ENCODE results near the gene PNN. TPM values are rescaled to one million over a fixed set of nuclear protein-coding genes. Genes with fewer than 3 reads are reported as not detected.

The PNN gene
- polyA plus RNA-seq, 1 donor from 2014 or later = 89.4 TPM

DNA sequence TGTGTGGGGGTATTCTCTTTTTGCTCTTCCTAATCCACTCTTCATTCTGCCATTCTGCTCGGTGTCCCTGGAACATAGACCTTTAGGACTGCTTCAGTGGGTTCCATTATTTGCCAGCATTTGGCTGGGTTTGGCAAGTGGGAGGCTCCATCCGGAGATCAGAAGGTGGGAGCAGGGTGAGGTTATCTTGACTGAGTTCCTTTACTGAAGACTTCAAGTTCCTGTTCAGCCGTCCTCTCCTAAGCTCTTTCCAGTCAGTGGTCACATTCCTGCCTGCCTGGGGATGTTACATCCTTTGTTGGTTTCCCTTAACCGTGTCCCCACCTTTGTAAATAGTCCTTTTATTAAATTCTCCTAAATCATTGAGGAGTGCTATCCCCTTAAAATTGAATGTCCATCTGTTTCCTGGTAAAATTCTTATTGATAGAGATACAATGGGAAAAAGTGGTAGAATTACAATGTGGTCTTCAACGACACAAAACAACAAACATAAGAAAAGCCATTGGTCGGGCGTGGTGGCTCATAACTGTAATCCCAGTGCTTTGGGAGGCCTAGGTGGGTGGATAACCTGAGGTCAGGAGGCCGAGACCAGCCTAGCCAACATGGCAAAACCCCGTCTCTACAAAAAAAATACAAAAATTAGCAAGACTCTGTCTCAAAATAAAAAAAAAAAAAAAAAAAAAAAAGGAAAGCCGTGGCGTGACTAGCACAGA is 53.6 kb downstream of the PNN start:
- no peak overlapping the region for H3K27ac ChIP-seq (ENCODE audit: low read length)
- no peak overlapping the region for H2AFZ ChIP-seq (ENCODE audit: low read depth, low read length)
- H3K27me3 ChIP-seq (ENCODE audit: insufficient read depth, low read depth, low read length) = no peaks in the 10 kb centered on the region
- H3F3A ChIP-seq (ENCODE audit: insufficient read depth, low read length, poor library complexity, severe bottlenecking) = no peaks in the 10 kb centered on the region
- no peaks in the 10 kb centered on the region for H3K9me3 ChIP-seq (ENCODE audit: low read length)
- H3K9me2 ChIP-seq (ENCODE audit: insufficient read depth, low read length) = no peaks in the 10 kb centered on the region
- H3K9ac ChIP-seq (ENCODE audit: low read length) = no peak overlapping the region
- no peak overlapping the region for H3K4me3 ChIP-seq (ENCODE audit: low read length)
- H3K79me2 ChIP-seq (replicated peaks; ENCODE audit: insufficient read depth, low read length) = no peaks in the 10 kb centered on the region
- H3K36me3 ChIP-seq (ENCODE audit: insufficient read depth, low read length) = no peaks in the 10 kb centered on the region
- no peak overlapping the region for H3K4me2 ChIP-seq (ENCODE audit: low read length)
- no peaks in the 10 kb centered on the region for H4K20me1 ChIP-seq (ENCODE audit: insufficient read depth)
- TF ChIP-seq EZH2 (IDR thresholded peaks at IDR 0.05; ENCODE audit: borderline replicate concordance, insufficient read depth, low read length, poor library complexity, severe bottlenecking) (no peak), MXI1 (conservative IDR thresholded peaks at IDR 0.05; ENCODE audit: poor library complexity, severe bottlenecking) (no peak), POLR2AphosphoS5 (IDR thresholded peaks at IDR 0.05) (no peak), TAF1 (IDR thresholded peaks at IDR 0.05; ENCODE audit: low read depth) (no peak), SMC3 (conservative IDR thresholded peaks at IDR 0.05; ENCODE audit: poor library complexity) (no peak), RAD21 (conservative IDR thresholded peaks at IDR 0.05) (no peak), EP300 (conservative IDR thresholded peaks at IDR 0.05; ENCODE audit: poor library complexity, severe bottlenecking) (no peak)
- TF ChIP-seq, protein P1, sequence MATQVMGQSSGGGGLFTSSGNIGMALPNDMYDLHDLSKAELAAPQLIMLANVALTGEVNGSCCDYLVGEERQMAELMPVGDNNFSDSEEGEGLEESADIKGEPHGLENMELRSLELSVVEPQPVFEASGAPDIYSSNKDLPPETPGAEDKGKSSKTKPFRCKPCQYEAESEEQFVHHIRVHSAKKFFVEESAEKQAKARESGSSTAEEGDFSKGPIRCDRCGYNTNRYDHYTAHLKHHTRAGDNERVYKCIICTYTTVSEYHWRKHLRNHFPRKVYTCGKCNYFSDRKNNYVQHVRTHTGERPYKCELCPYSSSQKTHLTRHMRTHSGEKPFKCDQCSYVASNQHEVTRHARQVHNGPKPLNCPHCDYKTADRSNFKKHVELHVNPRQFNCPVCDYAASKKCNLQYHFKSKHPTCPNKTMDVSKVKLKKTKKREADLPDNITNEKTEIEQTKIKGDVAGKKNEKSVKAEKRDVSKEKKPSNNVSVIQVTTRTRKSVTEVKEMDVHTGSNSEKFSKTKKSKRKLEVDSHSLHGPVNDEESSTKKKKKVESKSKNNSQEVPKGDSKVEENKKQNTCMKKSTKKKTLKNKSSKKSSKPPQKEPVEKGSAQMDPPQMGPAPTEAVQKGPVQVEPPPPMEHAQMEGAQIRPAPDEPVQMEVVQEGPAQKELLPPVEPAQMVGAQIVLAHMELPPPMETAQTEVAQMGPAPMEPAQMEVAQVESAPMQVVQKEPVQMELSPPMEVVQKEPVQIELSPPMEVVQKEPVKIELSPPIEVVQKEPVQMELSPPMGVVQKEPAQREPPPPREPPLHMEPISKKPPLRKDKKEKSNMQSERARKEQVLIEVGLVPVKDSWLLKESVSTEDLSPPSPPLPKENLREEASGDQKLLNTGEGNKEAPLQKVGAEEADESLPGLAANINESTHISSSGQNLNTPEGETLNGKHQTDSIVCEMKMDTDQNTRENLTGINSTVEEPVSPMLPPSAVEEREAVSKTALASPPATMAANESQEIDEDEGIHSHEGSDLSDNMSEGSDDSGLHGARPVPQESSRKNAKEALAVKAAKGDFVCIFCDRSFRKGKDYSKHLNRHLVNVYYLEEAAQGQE (IDR thresholded peaks at IDR 0.05; ENCODE audit: borderline replicate concordance) = no peak
- TF ChIP-seq, protein P2, sequence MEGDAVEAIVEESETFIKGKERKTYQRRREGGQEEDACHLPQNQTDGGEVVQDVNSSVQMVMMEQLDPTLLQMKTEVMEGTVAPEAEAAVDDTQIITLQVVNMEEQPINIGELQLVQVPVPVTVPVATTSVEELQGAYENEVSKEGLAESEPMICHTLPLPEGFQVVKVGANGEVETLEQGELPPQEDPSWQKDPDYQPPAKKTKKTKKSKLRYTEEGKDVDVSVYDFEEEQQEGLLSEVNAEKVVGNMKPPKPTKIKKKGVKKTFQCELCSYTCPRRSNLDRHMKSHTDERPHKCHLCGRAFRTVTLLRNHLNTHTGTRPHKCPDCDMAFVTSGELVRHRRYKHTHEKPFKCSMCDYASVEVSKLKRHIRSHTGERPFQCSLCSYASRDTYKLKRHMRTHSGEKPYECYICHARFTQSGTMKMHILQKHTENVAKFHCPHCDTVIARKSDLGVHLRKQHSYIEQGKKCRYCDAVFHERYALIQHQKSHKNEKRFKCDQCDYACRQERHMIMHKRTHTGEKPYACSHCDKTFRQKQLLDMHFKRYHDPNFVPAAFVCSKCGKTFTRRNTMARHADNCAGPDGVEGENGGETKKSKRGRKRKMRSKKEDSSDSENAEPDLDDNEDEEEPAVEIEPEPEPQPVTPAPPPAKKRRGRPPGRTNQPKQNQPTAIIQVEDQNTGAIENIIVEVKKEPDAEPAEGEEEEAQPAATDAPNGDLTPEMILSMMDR (IDR thresholded peaks at IDR 0.05; ENCODE audit: poor library complexity, severe bottlenecking) = no peak

DNA sequence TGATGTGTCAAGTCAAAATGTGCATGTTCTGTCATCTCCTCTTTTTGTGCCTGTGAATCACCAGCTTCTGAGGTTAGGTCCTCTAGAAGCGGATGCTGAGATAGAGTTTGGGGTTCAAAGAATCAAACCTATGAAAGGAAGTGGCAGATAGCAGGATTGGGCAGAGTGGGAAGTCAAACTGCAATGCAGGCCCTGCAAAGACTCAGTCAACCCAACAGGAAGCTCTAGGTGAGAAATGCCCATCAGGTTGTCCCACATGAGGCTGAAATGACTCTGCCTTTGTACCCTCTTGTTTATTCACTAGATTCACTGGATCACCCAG is 54.1 kb downstream of the PNN start:
- Histone ChIP-seq H3K9me2 (ENCODE audit: insufficient read depth, low read length) (no peaks in the 10 kb centered on the region), H3K9me3 (ENCODE audit: low read length) (no peaks in the 10 kb centered on the region), H3F3A (ENCODE audit: insufficient read depth, low read length, poor library complexity, severe bottlenecking) (no peaks in the 10 kb centered on the region), H4K20me1 (ENCODE audit: insufficient read depth) (no peaks in the 10 kb centered on the region), H3K27ac (ENCODE audit: low read length) (no peak overlapping the region), H2AFZ (ENCODE audit: low read depth, low read length) (no peak overlapping the region), H3K27me3 (ENCODE audit: insufficient read depth, low read depth, low read length) (no peaks in the 10 kb centered on the region), H3K36me3 (ENCODE audit: insufficient read depth, low read length) (no peaks in the 10 kb centered on the region), H3K4me2 (ENCODE audit: low read length) (no peak overlapping the region), H3K79me2 (replicated peaks; ENCODE audit: insufficient read depth, low read length) (no peaks in the 10 kb centered on the region), H3K9ac (ENCODE audit: low read length) (no peak overlapping the region), H3K4me3 (ENCODE audit: low read length) (no peak overlapping the region)
- TF ChIP-seq RAD21 (conservative IDR thresholded peaks at IDR 0.05) = no peak
- no peak for TF ChIP-seq TAF1 (IDR thresholded peaks at IDR 0.05; ENCODE audit: low read depth)
- no peak for TF ChIP-seq EP300 (conservative IDR thresholded peaks at IDR 0.05; ENCODE audit: poor library complexity, severe bottlenecking)
- no peak for TF ChIP-seq MXI1 (conservative IDR thresholded peaks at IDR 0.05; ENCODE audit: poor library complexity, severe bottlenecking)
- no peak for TF ChIP-seq SMC3 (conservative IDR thresholded peaks at IDR 0.05; ENCODE audit: poor library complexity)
- no peak for TF ChIP-seq EZH2 (IDR thresholded peaks at IDR 0.05; ENCODE audit: borderline replicate concordance, insufficient read depth, low read length, poor library complexity, severe bottlenecking)
- TF ChIP-seq, protein P1 (IDR thresholded peaks at IDR 0.05; ENCODE audit: borderline replicate concordance) = no peak
- TF ChIP-seq, protein P2 (IDR thresholded peaks at IDR 0.05; ENCODE audit: poor library complexity, severe bottlenecking) = no peak
- TF ChIP-seq POLR2AphosphoS5 (IDR thresholded peaks at IDR 0.05) = no peak

Measured in neural cell (in vitro differentiated cells).